GM19467 (cell line): ENCODE results near the gene VPS50.
"Not testable (repeated sequence)": the region's sequence is repeated elsewhere in the genome, so short reads cannot be mapped to it uniquely, and the experiment has no call there.

Experiments used
- ATAC-seq: cut with Tn5 transposase; IDR thresholded peaks from one replicate; pipeline ENCODE4 v1.9.1; 2021; ENCODE audit warnings: mild to moderate bottlenecking, moderate library complexity; ENCODE audit not compliant: unreplicated experiment

The VPS50 gene

GRCh38 chr7:93326291-93326690 is 94.1 kb downstream of the VPS50 start:
- not testable (repeated sequence) for ATAC-seq

- no peak for ATAC-seq
Measured at GRCh38 chr7:93327006-93327633, 95.0 kb downstream of the VPS50 start.

GRCh38 chr7:93331706-93332105 is 99.5 kb downstream of the VPS50 start:
- no peak for ATAC-seq

GRCh38 chr7:93332172-93332571 is 100.0 kb downstream of the VPS50 start:
- no peak for ATAC-seq

GRCh38 chr7:93337052-93337451 is 104.9 kb downstream of the VPS50 start:
- no peak for ATAC-seq

GRCh38 chr7:93342178-93342577 is 110.0 kb downstream of the VPS50 start:
- not testable (repeated sequence) for ATAC-seq

- ATAC-seq = no peak
Measured at GRCh38 chr7:93350338-93350737, 118.2 kb downstream of the VPS50 start.

- no peak for ATAC-seq
Measured at GRCh38 chr7:93352881-93353280, 120.7 kb downstream of the VPS50 start.

GRCh38 chr7:93354815-93355214 is 122.6 kb downstream of the VPS50 start:
- no peak for ATAC-seq

- no peak for ATAC-seq
Measured at GRCh38 chr7:93359520-93360198, 127.5 kb downstream of the VPS50 start.

- ATAC-seq = no peak
Measured at GRCh38 chr7:93361853-93362252, 129.7 kb downstream of the VPS50 start.

GRCh38 chr7:93364806-93365205 is 132.6 kb downstream of the VPS50 start:
- no peak for ATAC-seq

- no peak for ATAC-seq
Measured at GRCh38 chr7:93365341-93365740, 133.2 kb downstream of the VPS50 start.

GRCh38 chr7:93366816-93367215 is 134.7 kb downstream of the VPS50 start:
- no peak for ATAC-seq

- ATAC-seq = no peak
Measured at GRCh38 chr7:93367254-93367653, 135.1 kb downstream of the VPS50 start.

- ATAC-seq = not testable (repeated sequence)
Measured at GRCh38 chr7:93370937-93371336, 138.8 kb downstream of the VPS50 start.

GRCh38 chr7:93373537-93373936 is 141.4 kb downstream of the VPS50 start:
- no peak for ATAC-seq

- ATAC-seq = no peak
Measured at GRCh38 chr7:93374345-93374940, 142.3 kb downstream of the VPS50 start.

GRCh38 chr7:93375603-93376002 is 143.4 kb downstream of the VPS50 start:
- peak; percentile 43 for ATAC-seq

GRCh38 chr7:93378131-93378760 is 146.1 kb downstream of the VPS50 start:
- ATAC-seq = no peak

- no peak for ATAC-seq
Measured at GRCh38 chr7:93382362-93382761, 150.2 kb downstream of the VPS50 start.

GRCh38 chr7:93390660-93391059 is 158.5 kb downstream of the VPS50 start:
- no peak for ATAC-seq
